HepG2 (cell line): ENCODE results near the gene PRKACG. TPM values are rescaled to one million over a fixed set of nuclear protein-coding genes. Genes with fewer than 3 reads are reported as not detected.

Source experiments
- ARID2 ChIP-seq: sonication (generic); formaldehyde crosslinking; IDR thresholded peaks from 2 replicates; pipeline ENCODE4 v1.8.1; 2022; ENCODE audit warnings: mild to moderate bottlenecking, missing genetic modification reagents, borderline replicate concordance
- ATAD3A ChIP-seq: sonication (generic); formaldehyde crosslinking; IDR thresholded peaks from 2 replicates; pipeline ENCODE4 v1.4.0; 2020; ENCODE audit warnings: missing genetic modification reagents
- EP300 ChIP-seq, 3 experiments: sonication (generic) in 1 of 3; formaldehyde crosslinking in 1 of 3; IDR thresholded peaks; 2 replicates each; pipeline versions ENCODE4 v1.5.1 to v1.6.1; 2011 to 2020; ENCODE audit warnings: low read depth in 2 of 3, low read length in 2 of 3, borderline replicate concordance in 1 of 3, improper control_type of control experiment in 1 of 3, mild to moderate bottlenecking in 1 of 3, missing genetic modification reagents in 1 of 3, moderate library complexity in 1 of 3
- ETV5 ChIP-seq: IDR thresholded peaks from 2 replicates; pipeline ENCODE4 v1.6.1; 2018; ENCODE audit warnings: missing biosample characterization, missing genetic modification reagents, inconsistent platforms, borderline replicate concordance
- GATAD2A ChIP-seq: IDR thresholded peaks from 2 replicates; pipeline ENCODE4 v1.6.1; 2016
- HMGXB4 ChIP-seq, 2 experiments: sonication (generic) in 1 of 2; formaldehyde crosslinking in 1 of 2; IDR thresholded peaks; 2 replicates each; pipeline versions ENCODE4 v1.4.0 to v1.6.1; 2018 to 2020; ENCODE audit warnings: missing genetic modification reagents in 2 of 2, borderline replicate concordance in 1 of 2, low read depth in 1 of 2, mild to moderate bottlenecking in 1 of 2, missing biosample characterization in 1 of 2
- IRX3 ChIP-seq: sonication (generic); formaldehyde crosslinking; IDR thresholded peaks from 2 replicates; pipeline ENCODE4 v1.8.1; 2023; ENCODE audit warnings: mild to moderate bottlenecking, low read depth, missing genetic modification reagents, borderline replicate concordance
- MED13 ChIP-seq: sonication (generic); formaldehyde crosslinking; IDR thresholded peaks from 2 replicates; pipeline ENCODE4 v1.5.0; 2020; ENCODE audit warnings: missing genetic modification reagents
- NCOA1 ChIP-seq: sonication (generic); formaldehyde crosslinking; IDR thresholded peaks from 2 replicates; pipeline ENCODE4 v1.9.0; 2021; ENCODE audit warnings: missing genetic modification reagents
- PHF21A ChIP-seq: sonication (generic); formaldehyde crosslinking; IDR thresholded peaks from 2 replicates; pipeline ENCODE4 v1.5.0; 2020; ENCODE audit warnings: mild to moderate bottlenecking, missing genetic modification reagents
- RFX1 ChIP-seq: fragments of 450-650 bp; IDR thresholded peaks from 2 replicates; pipeline ENCODE4 v1.6.1; 2017
- RFXANK ChIP-seq: IDR thresholded peaks from 2 replicates; pipeline ENCODE4 v1.6.1; 2016
- SAP130 ChIP-seq: IDR thresholded peaks from 2 replicates; pipeline ENCODE4 v1.6.1; 2016; ENCODE audit warnings: low read depth
- THAP7 ChIP-seq: sonication (generic); formaldehyde crosslinking; IDR thresholded peaks from 2 replicates; pipeline ENCODE4 v1.8.1; 2023; ENCODE audit warnings: mild to moderate bottlenecking, missing genetic modification reagents
- ZBTB38 ChIP-seq: sonication (generic); formaldehyde crosslinking; IDR thresholded peaks from 2 replicates; pipeline ENCODE4 v1.5.1; 2020; ENCODE audit warnings: mild to moderate bottlenecking, missing genetic modification reagents
- ZFP37 ChIP-seq: sonication (generic); formaldehyde crosslinking; IDR thresholded peaks from 2 replicates; pipeline ENCODE4 v1.4.0; 2020; ENCODE audit warnings: missing genetic modification reagents, borderline replicate concordance
- ZFX ChIP-seq: sonication (generic); formaldehyde crosslinking; IDR thresholded peaks from 2 replicates; pipeline ENCODE4 v1.4.0; 2020; ENCODE audit warnings: mild to moderate bottlenecking, low read depth, missing genetic modification reagents, moderate library complexity
- ZIK1 ChIP-seq: sonication (generic); formaldehyde crosslinking; IDR thresholded peaks from 2 replicates; pipeline ENCODE4 v1.5.0; 2020; ENCODE audit warnings: mild to moderate bottlenecking, low read depth, missing genetic modification reagents, borderline replicate concordance
- ZMAT3 ChIP-seq: sonication (generic); formaldehyde crosslinking; conservative IDR thresholded peaks from 2 replicates; pipeline ENCODE4 v1.7.0; 2021; ENCODE audit warnings: missing genetic modification reagents
- ZMYM3 ChIP-seq: sonication (generic); formaldehyde crosslinking; IDR thresholded peaks from 2 replicates; pipeline ENCODE4 v1.5.1; 2020; ENCODE audit warnings: mild to moderate bottlenecking, missing genetic modification reagents
- ZNF280B ChIP-seq: sonication (generic); formaldehyde crosslinking; IDR thresholded peaks from 2 replicates; pipeline ENCODE4 v1.5.0; 2020; ENCODE audit warnings: missing genetic modification reagents, mild to moderate bottlenecking, borderline replicate concordance
- ZNF441 ChIP-seq: sonication (generic); formaldehyde crosslinking; IDR thresholded peaks from 2 replicates; pipeline ENCODE4 v1.7.0; 2021; ENCODE audit warnings: missing genetic modification reagents, borderline replicate concordance
- ZNF768 ChIP-seq: sonication (generic); formaldehyde crosslinking; IDR thresholded peaks from 2 replicates; pipeline ENCODE4 v1.4.0; 2020; ENCODE audit warnings: missing genetic modification reagents
- ZNF772 ChIP-seq: sonication (generic); formaldehyde crosslinking; IDR thresholded peaks from 2 replicates; pipeline ENCODE4 v1.5.0; 2020; ENCODE audit warnings: mild to moderate bottlenecking, missing genetic modification reagents
- ZNF83 ChIP-seq: sonication (generic); formaldehyde crosslinking; IDR thresholded peaks from 2 replicates; pipeline ENCODE4 v1.4.0; 2020; ENCODE audit warnings: missing genetic modification reagents, mild to moderate bottlenecking, borderline replicate concordance
- ZNF883 ChIP-seq: sonication (generic); formaldehyde crosslinking; IDR thresholded peaks from 2 replicates; pipeline ENCODE4 v1.5.1; 2020; ENCODE audit warnings: mild to moderate bottlenecking, missing genetic modification reagents; ENCODE audit errors: not compliant biosample characterization
- polyA plus RNA-seq, 8 experiments: library from polyadenylated mRNA; depleted of rRNA in 3 of 8; stranded (reverse) in 7 of 8; unstranded in 1 of 8; fragments of >200 nt; fragmentation: Illumina TruSeq in 4 of 8; extraction: Trizol in 4 of 8; gene quantifications; 2 replicates each; pipeline versions ENCODE4 v1.2.1 to v1.2.3, GENCODE V29; 2011 to 2016; ENCODE audit warnings: low read depth in 4 of 8, missing spikeins in 1 of 8, mixed read lengths in 1 of 8; ENCODE audit not compliant: insufficient read depth in 1 of 8
- total RNA-seq, 5 experiments: library from RNA; depleted of rRNA; stranded (reverse); fragments of >200 nt; fragmentation: Illumina TruSeq; extraction: Trizol; gene quantifications; 2 replicates each; pipeline ENCODE4 v1.2.3, GENCODE V29; 2016; ENCODE audit warnings: low read depth in 1 of 5
- TF ChIP-seq, protein P1 (sequence below): IDR thresholded peaks from 2 replicates; pipeline ENCODE4 v1.6.1; 2012; ENCODE audit warnings: low read depth, low read length, improper control_type of control experiment

Gene PRKACG
- total and polyA plus RNA-seq, 2 of the 13 experiments (the other 11 are each of a cell fraction or from before 2014, with no cell fraction given) = not detected

GRCh38 chr9:69036799-69037198, 22.9 kb upstream of the PRKACG start (continued):
- no peak for TF ChIP-seq ZNF280B (CRISPR knock-in tag)
- peak; percentile 36 to 47; a peak in 1 of 4 replicates for TF ChIP-seq HMGXB4 (CRISPR knock-in tag; IDR thresholded peaks at IDR 0.05; ENCODE audit: borderline replicate concordance in 1 of 2, low read depth in 1 of 2)
- TF ChIP-seq ZNF883 (CRISPR knock-in tag) = no peak
- no peak for TF ChIP-seq IRX3 (CRISPR knock-in tag)
- no peak for TF ChIP-seq THAP7 (CRISPR knock-in tag)
- TF ChIP-seq, protein P1, sequence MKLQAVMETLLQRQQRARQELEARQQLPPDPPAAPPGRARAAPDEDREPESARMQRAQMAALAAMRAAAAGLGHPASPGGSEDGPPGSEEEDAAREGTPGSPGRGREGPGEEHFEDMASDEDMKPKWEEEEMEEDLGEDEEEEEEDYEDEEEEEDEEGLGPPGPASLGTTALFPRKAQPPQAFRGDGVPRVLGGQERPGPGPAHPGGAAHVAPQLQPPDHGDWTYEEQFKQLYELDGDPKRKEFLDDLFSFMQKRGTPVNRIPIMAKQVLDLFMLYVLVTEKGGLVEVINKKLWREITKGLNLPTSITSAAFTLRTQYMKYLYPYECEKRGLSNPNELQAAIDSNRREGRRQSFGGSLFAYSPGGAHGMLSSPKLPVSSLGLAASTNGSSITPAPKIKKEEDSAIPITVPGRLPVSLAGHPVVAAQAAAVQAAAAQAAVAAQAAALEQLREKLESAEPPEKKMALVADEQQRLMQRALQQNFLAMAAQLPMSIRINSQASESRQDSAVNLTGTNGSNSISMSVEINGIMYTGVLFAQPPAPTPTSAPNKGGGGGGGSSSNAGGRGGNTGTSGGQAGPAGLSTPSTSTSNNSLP = no peak
- no peak for TF ChIP-seq NCOA1 (CRISPR knock-in tag)
- 0 out of 2 replicates have a peak, but pooled peaks have one; percentile 29 for TF ChIP-seq PHF21A (CRISPR knock-in tag)
- no peak for TF ChIP-seq ARID2 (CRISPR knock-in tag)
- no peak for TF ChIP-seq ATAD3A (CRISPR knock-in tag)
- TF ChIP-seq RFX1 = no peak
- TF ChIP-seq ZNF768 = no peak
- no peak for TF ChIP-seq EP300 (IDR thresholded peaks at IDR 0.05; ENCODE audit: low read depth in 2 of 2, low read length in 2 of 2)
- no peak for TF ChIP-seq EP300 (CRISPR knock-in tag; IDR thresholded peaks at IDR 0.05; ENCODE audit: borderline replicate concordance)
- no peak for TF ChIP-seq ZNF772 (CRISPR knock-in tag)
- TF ChIP-seq ZNF441 (CRISPR knock-in tag) = 0 out of 2 replicates have a peak, but pooled peaks have one; percentile 22
- TF ChIP-seq ZFP37 (CRISPR knock-in tag) = no peak
- TF ChIP-seq MED13 (CRISPR knock-in tag) = no peak
- TF ChIP-seq ZFX (CRISPR knock-in tag) = peak; percentile 52
- peak; percentile 48; the same call in 1 of the 2 replicates for TF ChIP-seq GATAD2A (CRISPR knock-in tag)
- no peak for TF ChIP-seq ZNF83 (CRISPR knock-in tag)
- TF ChIP-seq RFXANK = no peak
- TF ChIP-seq ZIK1 = no peak
- TF ChIP-seq ZMYM3 (CRISPR knock-in tag) = 0 out of 2 replicates have a peak, but pooled peaks have one; percentile 22
- peak; percentile 18; the same call in 1 of the 2 replicates for TF ChIP-seq ZBTB38 (CRISPR knock-in tag)
- no peak for TF ChIP-seq ZMAT3 (CRISPR knock-in tag)
- peak; percentile 66 for TF ChIP-seq SAP130 (CRISPR knock-in tag)
- TF ChIP-seq ETV5 (CRISPR knock-in tag) = peak; percentile 18; the same call in 1 of the 2 replicates
